Activated B cell treated with CpG ODN at 0.5 μM for 24 hours (primary cell): ENCODE data around the gene SNX10. TPM values are rescaled to one million over a fixed set of nuclear protein-coding genes. Genes with fewer than 3 reads are reported as not detected.

Experiments used
- ATAC-seq: fragments of 200-7000 bp; cut with Tn5 transposase; one replicate; pipeline ENCODE4 v1.10.0; 2021; ENCODE audit warnings: low read depth, mild to moderate bottlenecking, moderate library complexity
- CTCF ChIA-PET: fragments of 350-600 bp; sonication (Branson Sonifier 250); formaldehyde crosslinking; loops from one replicate; lab custom pipeline; 2021; ENCODE audit warnings: antibody characterized with exemption; lab: Charles Lee
- POLR2A ChIA-PET: fragments of 350-600 bp; sonication (Branson Sonifier 250); formaldehyde crosslinking; loops from one replicate; lab custom pipeline; 2021; ENCODE audit warnings: antibody characterized with exemption; lab: Charles Lee
- DNase-seq: peaks from one replicate; pipeline ENCODE4 v3.0.0; 2022
- H3K27ac Mint-ChIP-seq: one replicate; pipeline ENCODE4 v1.8.0; 2020; ENCODE audit warnings: mixed read lengths
- H3K27me3 Mint-ChIP-seq: one replicate; pipeline ENCODE4 v1.8.0; 2021; ENCODE audit warnings: mixed read lengths
- H3K36me3 Mint-ChIP-seq: one replicate; pipeline ENCODE4 v1.8.0; 2021; ENCODE audit warnings: low read depth, mixed read lengths
- H3K4me1 Mint-ChIP-seq: one replicate; pipeline ENCODE4 v1.8.0; 2021; ENCODE audit warnings: mixed read lengths
- H3K4me3 Mint-ChIP-seq: one replicate; pipeline ENCODE4 v1.8.0; 2020; ENCODE audit warnings: mild to moderate bottlenecking, mixed read lengths
- H3K9me3 Mint-ChIP-seq: one replicate; pipeline ENCODE4 v1.8.0; 2020; ENCODE audit warnings: mixed read lengths
- CTCF ChIP-seq: fragments of 200-600 bp; IDR thresholded peaks from one replicate; pipeline ENCODE4 v1.8.0; 2022; ENCODE audit warnings: antibody characterized with exemption, mild to moderate bottlenecking
- intact Hi-C: fragments of 100-400 bp; cut with micrococcal nuclease; formaldehyde crosslinking; loops from one replicate; pipeline ENCODE4 v1.15.1; 2024
- total RNA-seq: library from RNA; stranded (reverse); gene quantifications from 2 replicates; pipeline ENCODE4 v1.2.3, GENCODE V29; 2022

Gene SNX10
- total RNA-seq, 1 donor from 2014 or later = 32.3 TPM

- ChIA-PET CTCF (interaction anchor here (0.7 to 1.1 kb wide), 2 partner anchors 14 to 272 kb away, joined by 3 to 4 read pairs; no protein-coding TSS in a partner anchor), POLR2A (interaction anchor here (0.7 kb wide), 2 partner anchors 97 to 264 kb away, joined by 5 to 9 read pairs; no protein-coding TSS in a partner anchor)
- peaks cover 65% of the 10 kb centered on the region for H3K36me3 Mint-ChIP-seq
- DNase-seq (no peak), ATAC-seq (no peak)
- no peaks in the 10 kb centered on the region for H3K27me3 Mint-ChIP-seq
- H3K4me3 Mint-ChIP-seq = no peak overlapping the region
- peaks cover 24% of the 10 kb centered on the region for H3K4me1 Mint-ChIP-seq
- no peak overlapping the region for H3K27ac Mint-ChIP-seq
- TF ChIP-seq CTCF = no peak
- H3K9me3 Mint-ChIP-seq = no peaks in the 10 kb centered on the region
- intact Hi-C loops = loop anchor here (2.0 kb wide), 1 partner anchor 14 kb away; no protein-coding TSS in a partner anchor
Observed at GRCh38 chr7:26351171-26351570, 59.5 kb downstream of the SNX10 start.

- Mint-ChIP-seq H3K4me1 (peaks cover 42% of the 10 kb centered on the region), H3K27me3 (no peaks in the 10 kb centered on the region), H3K27ac (no peak overlapping the region), H3K4me3 (no peak overlapping the region), H3K9me3 (no peaks in the 10 kb centered on the region), H3K36me3 (peaks cover 28% of the 10 kb centered on the region)
- ATAC-seq (no peak), DNase-seq (no peak)
- intact Hi-C loops = no loop called here
- POLR2A ChIA-PET = interaction anchor here (1.1 to 1.3 kb wide), 2 partner anchors 8 to 20 kb away, joined by 4 read pairs; no protein-coding TSS in a partner anchor
- CTCF ChIA-PET = interaction anchor here (1.3 to 1.9 kb wide), 2 partner anchors 9 to 13 kb away, joined by 3 to 5 read pairs; no protein-coding TSS in a partner anchor
- TF ChIP-seq CTCF = no peak
Observed at GRCh38 chr7:26356229-26356628, 64.6 kb downstream of the SNX10 start.

GRCh38 chr7:26356929-26357798 lies 65.5 kb downstream of the SNX10 start:
- no peak for TF ChIP-seq CTCF
- DNase-seq (no peak), ATAC-seq (no peak)
- H3K4me1 Mint-ChIP-seq = peaks cover 48% of the 10 kb centered on the region
- no peaks in the 10 kb centered on the region for H3K27me3 Mint-ChIP-seq
- peaks cover 28% of the 10 kb centered on the region for H3K36me3 Mint-ChIP-seq
- CTCF ChIA-PET = interaction anchor here (1.9 kb wide), 1 partner anchor 13 kb away, joined by 5 read pairs; no protein-coding TSS in a partner anchor
- no peaks in the 10 kb centered on the region for H3K9me3 Mint-ChIP-seq
- intact Hi-C loops = no loop called here
- H3K4me3 Mint-ChIP-seq = no peak overlapping the region
- POLR2A ChIA-PET = interaction anchor here (0.7 to 1.3 kb wide), 2 partner anchors 9 to 11 kb away, joined by 4 to 10 read pairs; no protein-coding TSS in a partner anchor
- peak overlapping the region; percentile 46 for H3K27ac Mint-ChIP-seq

- POLR2A ChIA-PET = interaction anchor here (0.6 to 0.7 kb wide), 2 partner anchors 12 to 62 kb away, joined by 3 to 10 read pairs; no protein-coding TSS in a partner anchor
- intact Hi-C loops = loop anchor here (2.0 kb wide), 1 partner anchor 21 kb away; no protein-coding TSS in a partner anchor
- TF ChIP-seq CTCF = no peak
- Mint-ChIP-seq H3K4me1 (peaks cover 53% of the 10 kb centered on the region), H3K27ac (peak overlapping the region; percentile 46), H3K36me3 (peaks cover 24% of the 10 kb centered on the region), H3K27me3 (no peaks in the 10 kb centered on the region), H3K4me3 (no peak overlapping the region), H3K9me3 (no peaks in the 10 kb centered on the region)
- CTCF ChIA-PET = no interaction called here
- ATAC-seq (no peak), DNase-seq (no peak)
Observed at GRCh38 chr7:26357799-26358151, 66.1 kb downstream of the SNX10 start.

GRCh38 chr7:26360650-26361049 lies 69.0 kb downstream of the SNX10 start:
- no peaks in the 10 kb centered on the region for H3K9me3 Mint-ChIP-seq
- intact Hi-C loops = loop anchor here (1.0 kb wide), 1 partner anchor 392 kb away; no protein-coding TSS in a partner anchor
- DNase-seq = no peak
- TF ChIP-seq CTCF = no peak
- H3K4me3 Mint-ChIP-seq = no peak overlapping the region
- H3K4me1 Mint-ChIP-seq = peaks cover 73% of the 10 kb centered on the region
- no peaks in the 10 kb centered on the region for H3K27me3 Mint-ChIP-seq
- ChIA-PET CTCF (interaction anchor here (0.8 to 7.4 kb wide), 4 partner anchors 9 to 467 kb away, joined by 3 to 146 read pairs (median 32); no protein-coding TSS in a partner anchor), POLR2A (interaction anchor here (1.3 to 2.6 kb wide), 4 partner anchors 31 to 160 kb away, joined by 3 to 25 read pairs (median 6); partner anchors contain the start of genes CBX3 and HNRNPA2B1)
- no peak for ATAC-seq
- peak overlapping the region; percentile 73 for H3K27ac Mint-ChIP-seq
- peaks cover 17% of the 10 kb centered on the region for H3K36me3 Mint-ChIP-seq
